C4-2B (cell line): ENCODE results near the gene VEPH1.

Experiments used
- H3K27ac ChIP-seq: fragments of 450-650 bp; 2 replicates; pipeline ENCODE4 v1.5.1; 2017
- CTCF ChIP-seq: fragments of 450-650 bp; conservative IDR thresholded peaks from 2 replicates; pipeline ENCODE4 v1.5.1; 2017; ENCODE audit warnings: mild to moderate bottlenecking
- ZFX ChIP-seq: fragments of 450-650 bp; IDR thresholded peaks from 2 replicates; pipeline ENCODE4 v1.6.1; 2017

The VEPH1 gene

DNA sequence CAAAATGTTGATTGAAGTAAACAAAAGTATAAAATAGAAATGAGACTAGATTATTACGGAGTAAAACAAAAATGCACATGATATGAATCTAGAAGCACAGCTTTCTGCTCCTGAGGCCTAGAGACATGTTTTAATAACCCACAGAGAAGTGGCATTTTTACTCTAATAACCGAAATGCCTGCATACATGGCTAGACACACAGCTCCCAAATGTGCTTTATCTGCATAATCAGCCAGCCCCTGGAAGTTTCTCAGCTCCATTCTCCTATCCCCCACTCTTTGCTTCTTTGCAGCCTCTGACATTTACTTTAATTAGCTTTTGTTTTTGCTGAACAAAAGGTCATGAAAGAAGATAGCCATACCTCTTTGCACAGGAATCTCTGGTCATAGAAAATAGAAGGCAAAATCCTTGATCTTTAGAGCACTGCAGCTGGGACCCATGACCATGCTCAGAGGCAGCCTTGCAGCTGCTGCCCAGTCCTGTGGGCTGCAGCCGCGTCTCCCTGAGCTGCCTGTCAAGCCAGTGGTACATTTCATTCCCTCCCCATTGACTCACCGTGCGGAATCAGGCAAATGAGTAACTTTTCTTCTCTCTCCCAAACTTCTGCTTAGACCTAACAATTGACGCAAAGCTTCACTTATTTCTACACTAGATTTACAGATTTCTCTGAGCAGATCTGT is at the start of gene VEPH1:
Gene VEPH1 (minus strand): TSS at position 501 of the 680 bp plus-strand sequence. CDS start 8,067 bp downstream, outside the sequence.
- TF ChIP-seq CTCF (no peak), ZFX (no peak)
- H3K27ac ChIP-seq: no peak within 1 kb of the TSS

GRCh38 chr3:157551961-157552360 is 48.7 kb upstream of the VEPH1 start:
- TF ChIP-seq ZFX (no peak), CTCF (no peak)
- no peak overlapping the region for H3K27ac ChIP-seq

GRCh38 chr3:157549498-157549897 is 46.3 kb upstream of the VEPH1 start:
- no peak overlapping the region for H3K27ac ChIP-seq
- TF ChIP-seq ZFX (no peak), CTCF (no peak)

- H3K27ac ChIP-seq: no peak overlapping the region
- TF ChIP-seq CTCF (no peak), ZFX (no peak)
Observed at GRCh38 chr3:157544501-157545130, 41.4 kb upstream of the VEPH1 start.

DNA sequence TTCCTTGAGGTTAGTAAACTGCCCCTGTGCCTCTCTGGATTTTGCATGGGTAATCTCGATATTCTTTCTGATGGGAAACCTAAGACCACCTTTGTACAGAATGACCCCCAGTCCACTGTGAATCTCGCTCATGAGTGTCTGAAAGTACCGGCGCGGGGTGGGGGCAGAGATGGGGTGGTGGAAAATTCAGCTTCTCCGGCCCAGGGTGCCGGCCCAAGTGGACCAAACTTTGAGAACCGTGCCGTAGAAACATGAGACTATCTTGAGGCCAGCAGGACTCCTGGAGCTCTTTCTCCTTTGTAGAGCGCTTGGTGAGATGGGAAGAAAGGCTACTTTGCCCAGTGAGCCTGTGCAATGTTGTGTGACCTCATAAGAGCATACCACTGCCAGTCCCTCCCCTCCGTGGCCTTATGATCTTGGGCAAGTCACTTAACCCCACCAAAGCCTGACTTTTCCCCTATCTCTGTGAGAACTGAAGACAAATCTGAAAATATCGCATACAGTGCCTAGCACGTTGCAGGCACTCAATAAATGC is 40.4 kb upstream of the VEPH1 start:
- H3K27ac ChIP-seq: no peak overlapping the region
- TF ChIP-seq ZFX (no peak), CTCF (no peak)

DNA sequence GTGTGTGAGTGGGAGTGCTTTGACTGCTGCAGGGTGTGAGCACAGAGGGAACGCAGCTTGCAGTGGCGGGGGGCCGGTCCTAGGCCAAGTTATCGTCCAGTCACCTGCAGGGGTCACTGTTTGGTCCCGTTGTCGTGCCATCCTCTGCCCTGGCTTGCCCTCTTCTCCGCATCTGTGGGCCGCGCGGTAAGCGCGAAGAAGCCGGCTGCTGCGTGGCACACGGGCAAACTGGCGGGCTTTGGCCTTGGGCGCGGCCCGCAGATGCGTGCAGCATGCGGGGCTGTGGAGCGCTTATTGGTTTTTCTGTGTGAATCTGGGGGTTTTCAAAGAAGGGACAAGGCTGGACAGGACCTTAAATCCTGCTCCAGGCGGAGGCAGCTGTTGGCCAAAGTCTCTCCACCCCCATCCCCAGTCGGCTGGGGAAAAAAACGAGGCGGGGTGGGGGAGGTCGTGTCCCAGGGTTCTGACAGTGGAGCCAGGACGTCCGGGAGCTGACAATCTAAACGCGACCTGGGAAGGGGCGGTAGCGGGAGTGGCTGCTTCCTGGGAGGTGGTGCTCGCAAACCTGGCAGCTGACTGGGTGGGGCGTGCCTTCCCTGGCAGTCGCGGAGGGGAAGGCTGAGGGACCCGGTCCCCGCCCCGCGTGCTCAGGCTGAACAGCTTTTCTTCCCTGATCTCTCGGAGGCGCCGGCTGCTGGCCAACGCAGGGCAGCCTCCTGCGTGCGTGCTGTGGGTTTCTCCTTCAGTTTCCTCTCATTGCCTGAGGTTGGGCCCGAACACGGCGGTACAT is 39.7 kb upstream of the VEPH1 start:
- no peak for TF ChIP-seq ZFX
- no peak for TF ChIP-seq CTCF
- no peak overlapping the region for H3K27ac ChIP-seq
